GM21723 (cell line): ENCODE measurements around the gene ICAM5.

ENCODE experiments used
- ATAC-seq: cut with Tn5 transposase; IDR thresholded peaks from one replicate; pipeline ENCODE4 v1.9.1; 2021; ENCODE audit warnings: mild to moderate bottlenecking, moderate library complexity; ENCODE audit not compliant: unreplicated experiment

The ICAM5 gene

DNA sequence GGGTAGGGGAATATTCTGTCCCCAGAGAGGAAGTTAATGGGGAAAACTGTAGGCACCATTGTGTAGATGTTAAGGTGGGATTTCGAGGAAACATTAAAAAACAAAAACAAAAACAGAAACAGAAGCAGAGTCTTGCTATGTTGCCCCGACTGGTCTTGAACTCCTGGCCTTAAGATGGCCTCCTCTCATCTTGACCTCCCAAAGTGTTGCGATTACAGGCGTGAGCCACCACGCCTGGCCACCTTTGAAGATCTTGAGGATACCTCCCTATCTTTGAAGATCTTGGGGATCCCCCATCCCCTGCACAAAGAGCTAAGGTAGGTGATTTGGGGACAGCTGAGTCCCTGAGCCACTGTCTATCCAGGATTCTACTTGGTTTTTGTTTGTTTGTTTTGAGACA is 50.2 kb downstream of the ICAM5 start:
- no peak for ATAC-seq

DNA sequence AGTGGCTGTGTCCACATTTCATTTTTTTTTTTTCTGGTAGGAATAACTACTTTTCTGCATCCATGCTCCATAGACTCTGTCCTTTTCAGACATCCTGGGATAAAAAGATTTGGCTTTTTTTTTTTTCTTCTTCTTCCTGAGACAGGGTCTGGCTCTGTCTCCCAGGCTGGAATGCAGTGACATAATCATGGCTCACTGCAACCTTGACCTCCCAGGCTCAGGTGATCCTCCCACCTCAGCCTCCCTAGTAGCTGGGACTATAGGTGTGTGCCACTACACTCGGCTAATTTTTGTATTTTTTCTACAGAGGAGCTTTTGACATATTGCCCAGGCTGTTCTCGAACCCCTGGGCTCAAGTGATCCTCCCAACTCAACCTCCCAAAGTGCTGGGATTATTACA is 53.7 kb downstream of the ICAM5 start:
- ATAC-seq, result no peak

GRCh38 chr19:10344780-10345179 is 55.0 kb downstream of the ICAM5 start:
- ATAC-seq, result no peak
